ENCODE data around the gene UST. TPM values are rescaled to one million over a fixed set of nuclear protein-coding genes. Genes with fewer than 3 reads are reported as not detected.

The UST gene
- total and polyA plus RNA-seq, 9 of the 15 experiments (the other 6 are each of a cell fraction or from before 2014, with no cell fraction given) = 0.04 to 0.10 TPM; not detected in 7

- FAIRE-seq = no peak
- Histone ChIP-seq H3K79me2 (ENCODE audit: control insufficient read depth, insufficient read depth, low read length) (no peaks in the 10 kb centered on the region), H3K4me3 (no peak overlapping the region), H2AFZ (ENCODE audit: low read depth, low read length) (no peak overlapping the region), H3K9ac (ENCODE audit: insufficient read depth in 1 of 2, low read depth in 2 of 2, low read length in 2 of 2) (peak overlapping the region in 1 of 2 experiments; percentile 37; a peak in 1 of 4 replicates), H3K36me3 (ENCODE audit: control insufficient read depth, insufficient read depth, low read length) (no peaks in the 10 kb centered on the region), H3K4me1 (replicated peaks in 1 of 2; ENCODE audit: control insufficient read depth in 2 of 2, insufficient read depth in 2 of 2, low read length in 2 of 2) (0 out of 5 replicates have a peak, but pooled peaks cover 0 to 3% of the 10 kb centered on the region in 2 experiments), H4K20me1 (replicated peaks; ENCODE audit: control insufficient read depth, insufficient read depth, low read length) (no peaks in the 10 kb centered on the region), H3K9me3 (replicated peaks; ENCODE audit: control insufficient read depth, insufficient read depth, low read depth, low read length) (no peaks in the 10 kb centered on the region), H3K27me3 (ENCODE audit: control insufficient read depth in 2 of 2, insufficient read depth in 2 of 2, low read length in 2 of 2) (peaks cover 28 to 42% of the 10 kb centered on the region in 2 experiments), H3K4me2 (ENCODE audit: insufficient read depth, low read length) (no peak overlapping the region), H3K9me1 (ENCODE audit: control insufficient read depth, insufficient read depth, low read length) (no peaks in the 10 kb centered on the region), H3K27ac (ENCODE audit: extremely low read depth, low read depth, low read length) (no peak overlapping the region)
- no peak for DNase-seq (ENCODE audit: extremely low read depth in 1 of 4, low spot score in 3 of 4)
- in situ Hi-C loops (cut with MboI) (loop anchor here (5.0 to 25.0 kb wide), 2 partner anchors 395 to 880 kb away; partner anchors contain the start of gene RAET1G), intact Hi-C loops (cut with micrococcal nuclease) (no loop called here)
- TF ChIP-seq ZNF436 (CRISPR knock-in tag; IDR thresholded peaks at IDR 0.05) = no peak
- TF ChIP-seq NFE2 (IDR thresholded peaks at IDR 0.05; ENCODE audit: low read depth) = no peak
- no peak for TF ChIP-seq ZNF174 (CRISPR knock-in tag; IDR thresholded peaks at IDR 0.05)
- TF ChIP-seq NUFIP1 (IDR thresholded peaks at IDR 0.05; ENCODE audit: partially characterized antibody) = no peak
- TF ChIP-seq ZBTB17 (CRISPR knock-in tag; IDR thresholded peaks at IDR 0.05) = no peak
- TF ChIP-seq SRSF3 (IDR thresholded peaks at IDR 0.05; ENCODE audit: insufficient read depth, low read length) = no peak
- no peak for TF ChIP-seq CC2D1A (IDR thresholded peaks at IDR 0.05)
- TF ChIP-seq ETS1 (conservative IDR thresholded peaks at IDR 0.05; ENCODE audit: control insufficient read depth, low read depth, low read length) = no peak
- TF ChIP-seq FOXP4 (CRISPR knock-in tag; IDR thresholded peaks at IDR 0.05; ENCODE audit: borderline replicate concordance) = no peak
- peak; percentile 37 for ATAC-seq
- BruUV-seq (replicated peaks) = no TSS peak
- 4% methylated on average over 17 of the region's 18 CpGs for WGBS (ENCODE audit: insufficient coverage, low coverage, missing lambda C conversion rate)
- CTCF ChIA-PET (ENCODE audit: low intra/inter-chr PET ratio) = no interaction called here
- POLR2A ChIA-PET = interaction anchor here (0.6 to 1.7 kb wide), 3 partner anchors 17 to 385 kb away, joined by 3 read pairs; no protein-coding TSS in a partner anchor
These were observed 285.2 kb downstream of the UST start for GRCh38 chr6:149031859-149032598.
